CD14-positive monocyte (primary cell): Measurements from ENCODE around the gene OTOG. TPM values are rescaled to one million over a fixed set of nuclear protein-coding genes. Genes with fewer than 3 reads are reported as not detected.

Experiments
- DNase-seq, 3 donors: peaks; one replicate each; pipeline ENCODE4 v3.0.0-alpha.2; 2011 to 2022
- H2AFZ ChIP-seq: 2 replicates; pipeline ENCODE4 v1.6.0; 2012; ENCODE audit warnings: mild to moderate bottlenecking, low read depth, low read length, inconsistent platforms; ENCODE audit not compliant: insufficient read depth, poor library complexity, severe bottlenecking
- H3K27ac ChIP-seq, 2 donors: 1 replicate in 1 of 2; 2 replicates in 1 of 2; pipeline ENCODE4 v1.5.1; 2012 to 2013; ENCODE audit warnings: low read length in 2 of 2, control low read depth in 1 of 2, inconsistent platforms in 1 of 2, low read depth in 1 of 2, mild to moderate bottlenecking in 1 of 2
- H3K27me3 ChIP-seq, 2 donors: one replicate each; pipeline versions ENCODE4 v1.6.0 to v1.6.1; 2011 to 2013; ENCODE audit warnings: low read length in 2 of 2; ENCODE audit not compliant: control insufficient read depth in 2 of 2, insufficient read depth in 2 of 2
- H3K36me3 ChIP-seq, 2 donors: replicated peaks in 1 of 2; 1 replicate in 1 of 2; 2 replicates in 1 of 2; pipeline versions ENCODE4 v1.5.1 to v1.6.1; 2012 to 2013; ENCODE audit warnings: low read length in 2 of 2, control low read depth in 1 of 2, inconsistent platforms in 1 of 2, mild to moderate bottlenecking in 1 of 2; ENCODE audit not compliant: insufficient read depth in 2 of 2, control insufficient read depth in 1 of 2
- H3K4me1 ChIP-seq, 2 donors: 1 replicate in 1 of 2; 2 replicates in 1 of 2; pipeline versions ENCODE4 v1.5.1 to v1.6.1; 2012 to 2013; ENCODE audit warnings: low read length in 2 of 2, control low read depth in 1 of 2, inconsistent platforms in 1 of 2, mild to moderate bottlenecking in 1 of 2, moderate library complexity in 1 of 2; ENCODE audit not compliant: insufficient read depth in 2 of 2, control insufficient read depth in 1 of 2
- H3K4me2 ChIP-seq: replicated peaks from 2 replicates; pipeline ENCODE3; 2012; ENCODE audit warnings: low read length, moderate library complexity, mild to moderate bottlenecking; ENCODE audit not compliant: poor library complexity, severe bottlenecking; ENCODE audit errors: extremely low read depth
- H3K4me3 ChIP-seq, 3 experiments: fragments of 200-600 bp in 1 of 3; sonication (generic) in 1 of 3; replicated peaks in 1 of 3; 1 replicate in 2 of 3; 2 replicates in 1 of 3; pipeline ENCODE4 v1.5.1; 2011 to 2013; ENCODE audit warnings: low read length in 3 of 3, mild to moderate bottlenecking in 3 of 3, control low read depth in 2 of 3, low read depth in 2 of 3, inconsistent platforms in 1 of 3, moderate library complexity in 1 of 3
- H3K79me2 ChIP-seq: 2 replicates; pipeline ENCODE4 v1.6.0; 2012; ENCODE audit warnings: mild to moderate bottlenecking, control low read depth, inconsistent platforms, low read length, moderate library complexity; ENCODE audit not compliant: insufficient read depth
- H3K9ac ChIP-seq: 2 replicates; pipeline ENCODE4 v1.6.0; 2017; ENCODE audit warnings: low read length, mild to moderate bottlenecking; ENCODE audit not compliant: insufficient read depth, poor library complexity, severe bottlenecking
- H3K9me3 ChIP-seq, 2 donors: replicated peaks in 1 of 2; 1 replicate in 1 of 2; 2 replicates in 1 of 2; pipeline versions ENCODE4 v1.5.1 to v1.6.1; 2012 to 2013; ENCODE audit warnings: low read length in 2 of 2, control low read depth in 1 of 2; ENCODE audit not compliant: control insufficient read depth in 1 of 2, insufficient read depth in 1 of 2
- H4K20me1 ChIP-seq: 2 replicates; pipeline ENCODE4 v1.6.0; 2012; ENCODE audit warnings: mild to moderate bottlenecking, low read length, control low read depth, moderate library complexity; ENCODE audit not compliant: insufficient read depth
- H3K27ac Mint-ChIP-seq, 7 donors: one replicate each; pipeline ENCODE4 v1.8.0; 2020; ENCODE audit warnings: mild to moderate bottlenecking in 7 of 7, mixed read lengths in 7 of 7, moderate library complexity in 6 of 7, inconsistent platforms in 2 of 7
- H3K27me3 Mint-ChIP-seq, 3 donors: one replicate each; pipeline ENCODE4 v1.8.0; 2021 to 2022; ENCODE audit warnings: low read depth in 3 of 3, mild to moderate bottlenecking in 3 of 3, mixed read lengths in 3 of 3, moderate library complexity in 3 of 3, inconsistent platforms in 1 of 3
- H3K36me3 Mint-ChIP-seq, 2 donors: one replicate each; pipeline ENCODE4 v1.8.0; 2020; ENCODE audit warnings: mixed read lengths in 2 of 2, inconsistent platforms in 1 of 2, mild to moderate bottlenecking in 1 of 2
- H3K4me1 Mint-ChIP-seq: one replicate; pipeline ENCODE4 v1.8.0; 2020; ENCODE audit warnings: mild to moderate bottlenecking, mixed read lengths
- H3K4me3 Mint-ChIP-seq, 2 donors: one replicate each; pipeline ENCODE4 v1.8.0; 2020; ENCODE audit warnings: mild to moderate bottlenecking in 2 of 2, mixed read lengths in 2 of 2, moderate library complexity in 1 of 2
- H3K9me3 Mint-ChIP-seq, 7 donors: one replicate each; pipeline ENCODE4 v1.8.0; 2020 to 2022; ENCODE audit warnings: mixed read lengths in 7 of 7, mild to moderate bottlenecking in 6 of 7, moderate library complexity in 6 of 7, inconsistent platforms in 2 of 7
- CTCF ChIP-seq: fragments of 200-600 bp; IDR thresholded peaks from one replicate; pipeline ENCODE4 v1.8.0; 2022; ENCODE audit warnings: antibody characterized with exemption, mild to moderate bottlenecking
- WGBS: methylation state at CpG from one replicate; pipeline ENCODE4 v1.1.5; 2013; ENCODE audit warnings: missing lambda C conversion rate; ENCODE audit not compliant: insufficient coverage; 5-methylcytosine and 5-hydroxymethylcytosine counted together
- intact Hi-C, 2 donors: fragments of 100-400 bp; cut with micrococcal nuclease; formaldehyde crosslinking; loops; one replicate each; pipeline versions ENCODE4 v1.15.0 to v1.15.1; 2023
- polyA plus RNA-seq, 3 donors: library from polyadenylated mRNA; depleted of rRNA in 1 of 3; unstranded in 2 of 3; stranded (reverse) in 1 of 3; fragments of 300-500 nt in 2 of 3; fragments of >200 nt in 1 of 3; fragmentation: Illumina TruSeq in 2 of 3; gene quantifications; 1 replicate in 2 of 3; 2 replicates in 1 of 3; pipeline ENCODE4 v1.2.3, GENCODE V29; 2012 to 2021

Gene OTOG
- polyA plus RNA-seq, 3 donors, result not detected

GRCh38 chr11:17609291-17610084 lies 62.4 kb downstream of the OTOG start:
- DNase-seq, result peak in 1 of 3 donors; percentile 1
- peaks cover 0 to 2% (median 0%) of the 10 kb centered on the region in 7 donors for H3K9me3 Mint-ChIP-seq

More at GRCh38 chr11:17609291-17610084, 62.4 kb downstream of the OTOG start:
- no peak overlapping the region for H3K9ac ChIP-seq
- H3K4me3 ChIP-seq, result no peak overlapping the region
- H3K27me3 ChIP-seq, result peaks cover 0 to under 1% of the 10 kb centered on the region in 2 donors
- Mint-ChIP-seq H3K27me3 (peaks cover 3 to 7% (median 4%) of the 10 kb centered on the region in 3 donors), H3K27ac (no peak overlapping the region), H3K4me1 (no peaks in the 10 kb centered on the region), H3K4me3 (no peak overlapping the region), H3K36me3 (no peaks in the 10 kb centered on the region)
- H3K9me3 ChIP-seq, result no peaks in the 10 kb centered on the region
- H3K79me2 ChIP-seq, result no peaks in the 10 kb centered on the region
- H3K27ac ChIP-seq, result no peak overlapping the region
- H3K36me3 ChIP-seq, result no peaks in the 10 kb centered on the region
- no peaks in the 10 kb centered on the region for H4K20me1 ChIP-seq
- no peak overlapping the region for H3K4me2 ChIP-seq
- intact Hi-C loops, result no loop called here
- TF ChIP-seq CTCF, result no peak
- H2AFZ ChIP-seq, result no peak overlapping the region
- H3K4me1 ChIP-seq, result no peaks in the 10 kb centered on the region
- 92% methylated on average over 12 of the region's 12 CpGs for WGBS
